GM23338 (cell line): ENCODE data around the gene MEPE. TPM values are rescaled to one million over a fixed set of nuclear protein-coding genes. Genes with fewer than 3 reads are reported as not detected.

ENCODE experiments used
- ATAC-seq: fragments of 200-7000 bp; cut with Tn5 transposase; 3 replicates; pipeline ENCODE4 v1.9.1; 2020
- DNase-seq: peaks from one replicate; pipeline ENCODE4 v3.0.0-alpha.2; 2015; ENCODE audit warnings: low spot score
- H2AFZ ChIP-seq: fragments of 200-600 bp; sonication (generic); 2 replicates; pipeline ENCODE4 v1.8.0; 2016; ENCODE audit warnings: antibody characterized with exemption, mild to moderate bottlenecking, moderate library complexity
- H3F3A ChIP-seq: fragments of 200-600 bp; sonication (generic); replicated peaks from 2 replicates; pipeline ENCODE4 v1.8.0; 2017; ENCODE audit warnings: antibody characterized with exemption, mixed run types, low read depth
- H3K27ac ChIP-seq: fragments of 200-600 bp; sonication (generic); 2 replicates; pipeline ENCODE4 v1.6.1; 2016; ENCODE audit warnings: low read depth
- H3K27me3 ChIP-seq: fragments of 200-600 bp; sonication (generic); 2 replicates; pipeline ENCODE4 v1.8.0; 2016; ENCODE audit warnings: mild to moderate bottlenecking, mixed run types, moderate library complexity; ENCODE audit not compliant: insufficient read depth
- H3K36me3 ChIP-seq: fragments of 200-600 bp; sonication (generic); 2 replicates; pipeline ENCODE4 v1.8.0; 2016; ENCODE audit warnings: mild to moderate bottlenecking; ENCODE audit not compliant: insufficient read depth
- H3K4me1 ChIP-seq: fragments of 200-600 bp; sonication (generic); 2 replicates; pipeline ENCODE4 v1.8.0; 2016; ENCODE audit warnings: mild to moderate bottlenecking, moderate library complexity; ENCODE audit not compliant: insufficient read depth
- H3K4me2 ChIP-seq: fragments of 200-600 bp; sonication (generic); 2 replicates; pipeline ENCODE4 v1.7.1; 2017; ENCODE audit warnings: mixed run types
- H3K4me3 ChIP-seq: fragments of 200-600 bp; sonication (generic); 2 replicates; pipeline ENCODE4 v1.6.1; 2016; ENCODE audit warnings: mixed run types
- H3K79me2 ChIP-seq: fragments of 200-600 bp; sonication (generic); replicated peaks from 2 replicates; pipeline ENCODE4 v1.8.0; 2017; ENCODE audit warnings: mild to moderate bottlenecking; ENCODE audit not compliant: insufficient read depth
- H3K9me2 ChIP-seq: fragments of 200-600 bp; sonication (generic); 2 replicates; pipeline ENCODE4 v1.8.0; 2017; ENCODE audit not compliant: insufficient read depth
- H4K20me1 ChIP-seq: fragments of 200-600 bp; sonication (generic); replicated peaks from 2 replicates; pipeline ENCODE4 v1.8.0; 2017; ENCODE audit warnings: mild to moderate bottlenecking; ENCODE audit not compliant: insufficient read depth
- H3K27ac Mint-ChIP-seq: 2 replicates; pipeline ENCODE4 v1.8.0; 2020; ENCODE audit warnings: inconsistent platforms, mild to moderate bottlenecking, moderate library complexity, mixed read lengths
- H3K27me3 Mint-ChIP-seq: 3 replicates; pipeline ENCODE4 v1.8.0; 2022; ENCODE audit warnings: low read depth, mild to moderate bottlenecking, moderate library complexity, mixed read lengths, inconsistent platforms; ENCODE audit not compliant: insufficient read depth, poor library complexity
- H3K36me3 Mint-ChIP-seq: 3 replicates; pipeline ENCODE4 v1.8.0; 2021; ENCODE audit warnings: low read depth, mild to moderate bottlenecking, inconsistent platforms, moderate library complexity, mixed read lengths
- H3K4me1 Mint-ChIP-seq: 3 replicates; pipeline ENCODE4 v1.8.0; 2020; ENCODE audit warnings: mild to moderate bottlenecking, inconsistent platforms, mixed read lengths
- H3K4me3 Mint-ChIP-seq: 3 replicates; pipeline ENCODE4 v1.8.0; 2021; ENCODE audit warnings: moderate library complexity, mild to moderate bottlenecking, inconsistent platforms, mixed read lengths
- H3K9me3 Mint-ChIP-seq: 3 replicates; pipeline ENCODE4 v1.8.0; 2020; ENCODE audit warnings: moderate library complexity, mild to moderate bottlenecking, inconsistent platforms, mixed read lengths
- CREB1 ChIP-seq: fragments of 250-450 bp; sonication (Bioruptor Pico); IDR thresholded peaks from 2 replicates; pipeline ENCODE4 v1.5.0; 2020; ENCODE audit warnings: low read depth, mild to moderate bottlenecking, moderate library complexity
- EZH2 ChIP-seq: fragments of 200-600 bp; sonication (generic); IDR thresholded peaks from one replicate; pipeline ENCODE4 v1.8.0; 2017; ENCODE audit warnings: antibody characterized with exemption, mild to moderate bottlenecking, low read depth; ENCODE audit not compliant: unreplicated experiment
- EZH2phosphoT487 ChIP-seq: fragments of 200-600 bp; sonication (generic); IDR thresholded peaks from one replicate; pipeline ENCODE4 v1.8.1; 2018; ENCODE audit warnings: antibody characterized with exemption; ENCODE audit not compliant: unreplicated experiment
- JUNB ChIP-seq: IDR thresholded peaks from one replicate; pipeline ENCODE4 v1.6.1; 2016; ENCODE audit warnings: antibody characterized with exemption; ENCODE audit not compliant: unreplicated experiment
- NANOG ChIP-seq: IDR thresholded peaks from 2 replicates; pipeline ENCODE4 v1.6.1; 2016; ENCODE audit warnings: antibody characterized with exemption, borderline replicate concordance
- POLR2AphosphoS5 ChIP-seq: IDR thresholded peaks from 2 replicates; pipeline ENCODE4 v1.6.1; 2016; ENCODE audit warnings: antibody characterized with exemption, low read depth
- STAT1 ChIP-seq: IDR thresholded peaks from one replicate; pipeline ENCODE4 v1.6.1; 2016; ENCODE audit warnings: antibody characterized with exemption; ENCODE audit not compliant: unreplicated experiment
- ZNF114 ChIP-seq: fragments of 250-450 bp; sonication (Bioruptor Pico); IDR thresholded peaks from 2 replicates; pipeline ENCODE4 v1.5.0; 2020; ENCODE audit warnings: mild to moderate bottlenecking, moderate library complexity
- polyA plus RNA-seq: library from polyadenylated mRNA; unstranded; fragments of >200 nt; fragmentation: Nextera tagmentation; extraction: Ambion mirVana; gene quantifications from 2 replicates; pipeline ENCODE4 v1.2.1, GENCODE V29; 2016
- total RNA-seq: library from RNA; depleted of rRNA; stranded (reverse); fragments of >200 nt; shearing (Covaris generic); gene quantifications from 2 replicates; pipeline ENCODE4 v1.2.3, GENCODE V29; 2014
- TF ChIP-seq, protein P1 (sequence below): IDR thresholded peaks from 2 replicates; pipeline ENCODE4 v1.6.1; 2016; ENCODE audit warnings: antibody characterized with exemption
- TF ChIP-seq, protein P2 (sequence below): fragments of 250-450 bp; sonication (Bioruptor Pico); IDR thresholded peaks from 2 replicates; pipeline ENCODE4 v1.5.0; 2020; ENCODE audit warnings: mild to moderate bottlenecking, moderate library complexity
- TF ChIP-seq, protein P3 (sequence below): IDR thresholded peaks from one replicate; pipeline ENCODE4 v1.6.1; 2018; ENCODE audit warnings: antibody characterized with exemption; ENCODE audit not compliant: unreplicated experiment

The MEPE gene
- total and polyA plus RNA-seq, 2 experiments from 2014 or later: not detected

DNA sequence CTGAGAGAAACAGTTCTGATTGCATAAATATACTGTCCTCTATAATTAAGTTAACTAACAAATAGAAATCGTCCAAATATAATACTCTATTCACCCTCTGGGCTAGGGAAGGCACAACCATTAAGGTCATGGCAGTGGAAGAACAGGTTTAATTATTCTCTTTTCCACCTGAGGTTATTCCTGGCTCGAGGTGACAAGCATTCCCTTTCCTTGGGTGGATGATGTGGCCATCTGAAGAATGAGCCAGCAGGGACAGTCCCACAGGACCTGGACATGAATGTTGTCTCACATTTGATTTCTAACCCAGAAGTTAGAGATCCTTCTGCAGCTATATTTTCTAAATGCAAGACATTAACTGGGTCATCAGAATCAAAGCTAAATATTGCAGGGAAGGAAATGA is 27.9 kb upstream of the MEPE start:
- no peak overlapping the region for H3K4me3 ChIP-seq
- H4K20me1 ChIP-seq: no peaks in the 10 kb centered on the region
- no peaks in the 10 kb centered on the region for H3K27me3 ChIP-seq
- H3K27ac ChIP-seq: no peak overlapping the region
- H3K79me2 ChIP-seq: no peaks in the 10 kb centered on the region
- DNase-seq: no peak
- no peaks in the 10 kb centered on the region for H3F3A ChIP-seq
- H3K9me2 ChIP-seq: no peaks in the 10 kb centered on the region
- Mint-ChIP-seq H3K4me3 (no peak overlapping the region), H3K9me3 (no peaks in the 10 kb centered on the region), H3K27ac (no peak overlapping the region), H3K36me3 (no peaks in the 10 kb centered on the region), H3K4me1 (no peaks in the 10 kb centered on the region; the same call in 2 of the 3 replicates), H3K27me3 (no peaks in the 10 kb centered on the region)
- H3K36me3 ChIP-seq: no peaks in the 10 kb centered on the region
- no peaks in the 10 kb centered on the region for H3K4me1 ChIP-seq
- no peak for ATAC-seq
- H3K4me2 ChIP-seq: no peak overlapping the region
- TF ChIP-seq POLR2AphosphoS5: no peak
- TF ChIP-seq, protein P1, sequence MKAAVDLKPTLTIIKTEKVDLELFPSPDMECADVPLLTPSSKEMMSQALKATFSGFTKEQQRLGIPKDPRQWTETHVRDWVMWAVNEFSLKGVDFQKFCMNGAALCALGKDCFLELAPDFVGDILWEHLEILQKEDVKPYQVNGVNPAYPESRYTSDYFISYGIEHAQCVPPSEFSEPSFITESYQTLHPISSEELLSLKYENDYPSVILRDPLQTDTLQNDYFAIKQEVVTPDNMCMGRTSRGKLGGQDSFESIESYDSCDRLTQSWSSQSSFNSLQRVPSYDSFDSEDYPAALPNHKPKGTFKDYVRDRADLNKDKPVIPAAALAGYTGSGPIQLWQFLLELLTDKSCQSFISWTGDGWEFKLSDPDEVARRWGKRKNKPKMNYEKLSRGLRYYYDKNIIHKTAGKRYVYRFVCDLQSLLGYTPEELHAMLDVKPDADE: no peak
- no peak for TF ChIP-seq NANOG
- TF ChIP-seq, protein P2, sequence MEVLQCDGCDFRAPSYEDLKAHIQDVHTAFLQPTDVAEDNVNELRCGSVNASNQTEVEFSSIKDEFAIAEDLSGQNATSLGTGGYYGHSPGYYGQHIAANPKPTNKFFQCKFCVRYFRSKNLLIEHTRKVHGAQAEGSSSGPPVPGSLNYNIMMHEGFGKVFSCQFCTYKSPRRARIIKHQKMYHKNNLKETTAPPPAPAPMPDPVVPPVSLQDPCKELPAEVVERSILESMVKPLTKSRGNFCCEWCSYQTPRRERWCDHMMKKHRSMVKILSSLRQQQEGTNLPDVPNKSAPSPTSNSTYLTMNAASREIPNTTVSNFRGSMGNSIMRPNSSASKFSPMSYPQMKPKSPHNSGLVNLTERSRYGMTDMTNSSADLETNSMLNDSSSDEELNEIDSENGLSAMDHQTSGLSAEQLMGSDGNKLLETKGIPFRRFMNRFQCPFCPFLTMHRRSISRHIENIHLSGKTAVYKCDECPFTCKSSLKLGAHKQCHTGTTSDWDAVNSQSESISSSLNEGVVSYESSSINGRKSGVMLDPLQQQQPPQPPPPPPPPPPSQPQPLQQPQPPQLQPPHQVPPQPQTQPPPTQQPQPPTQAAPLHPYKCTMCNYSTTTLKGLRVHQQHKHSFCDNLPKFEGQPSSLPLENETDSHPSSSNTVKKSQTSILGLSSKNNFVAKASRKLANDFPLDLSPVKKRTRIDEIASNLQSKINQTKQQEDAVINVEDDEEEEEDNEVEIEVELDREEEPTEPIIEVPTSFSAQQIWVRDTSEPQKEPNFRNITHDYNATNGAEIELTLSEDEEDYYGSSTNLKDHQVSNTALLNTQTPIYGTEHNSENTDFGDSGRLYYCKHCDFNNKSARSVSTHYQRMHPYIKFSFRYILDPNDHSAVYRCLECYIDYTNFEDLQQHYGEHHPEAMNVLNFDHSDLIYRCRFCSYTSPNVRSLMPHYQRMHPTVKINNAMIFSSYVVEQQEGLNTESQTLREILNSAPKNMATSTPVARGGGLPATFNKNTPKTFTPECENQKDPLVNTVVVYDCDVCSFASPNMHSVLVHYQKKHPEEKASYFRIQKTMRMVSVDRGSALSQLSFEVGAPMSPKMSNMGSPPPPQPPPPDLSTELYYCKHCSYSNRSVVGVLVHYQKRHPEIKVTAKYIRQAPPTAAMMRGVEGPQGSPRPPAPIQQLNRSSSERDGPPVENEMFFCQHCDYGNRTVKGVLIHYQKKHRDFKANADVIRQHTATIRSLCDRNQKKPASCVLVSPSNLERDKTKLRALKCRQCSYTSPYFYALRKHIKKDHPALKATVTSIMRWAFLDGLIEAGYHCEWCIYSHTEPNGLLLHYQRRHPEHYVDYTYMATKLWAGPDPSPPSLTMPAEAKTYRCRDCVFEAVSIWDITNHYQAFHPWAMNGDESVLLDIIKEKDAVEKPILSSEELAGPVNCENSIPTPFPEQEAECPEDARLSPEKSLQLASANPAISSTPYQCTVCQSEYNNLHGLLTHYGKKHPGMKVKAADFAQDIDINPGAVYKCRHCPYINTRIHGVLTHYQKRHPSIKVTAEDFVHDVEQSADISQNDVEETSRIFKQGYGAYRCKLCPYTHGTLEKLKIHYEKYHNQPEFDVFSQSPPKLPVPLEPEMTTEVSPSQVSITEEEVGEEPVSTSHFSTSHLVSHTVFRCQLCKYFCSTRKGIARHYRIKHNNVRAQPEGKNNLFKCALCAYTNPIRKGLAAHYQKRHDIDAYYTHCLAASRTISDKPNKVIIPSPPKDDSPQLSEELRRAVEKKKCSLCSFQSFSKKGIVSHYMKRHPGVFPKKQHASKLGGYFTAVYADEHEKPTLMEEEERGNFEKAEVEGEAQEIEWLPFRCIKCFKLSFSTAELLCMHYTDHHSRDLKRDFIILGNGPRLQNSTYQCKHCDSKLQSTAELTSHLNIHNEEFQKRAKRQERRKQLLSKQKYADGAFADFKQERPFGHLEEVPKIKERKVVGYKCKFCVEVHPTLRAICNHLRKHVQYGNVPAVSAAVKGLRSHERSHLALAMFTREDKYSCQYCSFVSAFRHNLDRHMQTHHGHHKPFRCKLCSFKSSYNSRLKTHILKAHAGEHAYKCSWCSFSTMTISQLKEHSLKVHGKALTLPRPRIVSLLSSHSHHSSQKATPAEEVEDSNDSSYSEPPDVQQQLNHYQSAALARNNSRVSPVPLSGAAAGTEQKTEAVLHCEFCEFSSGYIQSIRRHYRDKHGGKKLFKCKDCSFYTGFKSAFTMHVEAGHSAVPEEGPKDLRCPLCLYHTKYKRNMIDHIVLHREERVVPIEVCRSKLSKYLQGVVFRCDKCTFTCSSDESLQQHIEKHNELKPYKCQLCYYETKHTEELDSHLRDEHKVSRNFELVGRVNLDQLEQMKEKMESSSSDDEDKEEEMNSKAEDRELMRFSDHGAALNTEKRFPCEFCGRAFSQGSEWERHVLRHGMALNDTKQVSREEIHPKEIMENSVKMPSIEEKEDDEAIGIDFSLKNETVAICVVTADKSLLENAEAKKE: no peak
- TF ChIP-seq JUNB: no peak
- TF ChIP-seq EZH2phosphoT487: no peak
- TF ChIP-seq CREB1 (CRISPR knock-in tag): no peak
- TF ChIP-seq ZNF114 (CRISPR knock-in tag): no peak
- no peak for TF ChIP-seq EZH2
- no peak for TF ChIP-seq STAT1
- TF ChIP-seq, protein P3, sequence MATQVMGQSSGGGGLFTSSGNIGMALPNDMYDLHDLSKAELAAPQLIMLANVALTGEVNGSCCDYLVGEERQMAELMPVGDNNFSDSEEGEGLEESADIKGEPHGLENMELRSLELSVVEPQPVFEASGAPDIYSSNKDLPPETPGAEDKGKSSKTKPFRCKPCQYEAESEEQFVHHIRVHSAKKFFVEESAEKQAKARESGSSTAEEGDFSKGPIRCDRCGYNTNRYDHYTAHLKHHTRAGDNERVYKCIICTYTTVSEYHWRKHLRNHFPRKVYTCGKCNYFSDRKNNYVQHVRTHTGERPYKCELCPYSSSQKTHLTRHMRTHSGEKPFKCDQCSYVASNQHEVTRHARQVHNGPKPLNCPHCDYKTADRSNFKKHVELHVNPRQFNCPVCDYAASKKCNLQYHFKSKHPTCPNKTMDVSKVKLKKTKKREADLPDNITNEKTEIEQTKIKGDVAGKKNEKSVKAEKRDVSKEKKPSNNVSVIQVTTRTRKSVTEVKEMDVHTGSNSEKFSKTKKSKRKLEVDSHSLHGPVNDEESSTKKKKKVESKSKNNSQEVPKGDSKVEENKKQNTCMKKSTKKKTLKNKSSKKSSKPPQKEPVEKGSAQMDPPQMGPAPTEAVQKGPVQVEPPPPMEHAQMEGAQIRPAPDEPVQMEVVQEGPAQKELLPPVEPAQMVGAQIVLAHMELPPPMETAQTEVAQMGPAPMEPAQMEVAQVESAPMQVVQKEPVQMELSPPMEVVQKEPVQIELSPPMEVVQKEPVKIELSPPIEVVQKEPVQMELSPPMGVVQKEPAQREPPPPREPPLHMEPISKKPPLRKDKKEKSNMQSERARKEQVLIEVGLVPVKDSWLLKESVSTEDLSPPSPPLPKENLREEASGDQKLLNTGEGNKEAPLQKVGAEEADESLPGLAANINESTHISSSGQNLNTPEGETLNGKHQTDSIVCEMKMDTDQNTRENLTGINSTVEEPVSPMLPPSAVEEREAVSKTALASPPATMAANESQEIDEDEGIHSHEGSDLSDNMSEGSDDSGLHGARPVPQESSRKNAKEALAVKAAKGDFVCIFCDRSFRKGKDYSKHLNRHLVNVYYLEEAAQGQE: no peak
- H2AFZ ChIP-seq: no peak overlapping the region
